GM19467 (cell line): ENCODE measurements around the gene POGZ.
"Not testable (repeated sequence)": the region's sequence is repeated elsewhere in the genome, so short reads cannot be mapped to it uniquely, and the experiment has no call there.

Experiments
- ATAC-seq: cut with Tn5 transposase; IDR thresholded peaks from one replicate; pipeline ENCODE4 v1.9.1; 2021; ENCODE audit warnings: mild to moderate bottlenecking, moderate library complexity; ENCODE audit not compliant: unreplicated experiment

Gene POGZ

DNA sequence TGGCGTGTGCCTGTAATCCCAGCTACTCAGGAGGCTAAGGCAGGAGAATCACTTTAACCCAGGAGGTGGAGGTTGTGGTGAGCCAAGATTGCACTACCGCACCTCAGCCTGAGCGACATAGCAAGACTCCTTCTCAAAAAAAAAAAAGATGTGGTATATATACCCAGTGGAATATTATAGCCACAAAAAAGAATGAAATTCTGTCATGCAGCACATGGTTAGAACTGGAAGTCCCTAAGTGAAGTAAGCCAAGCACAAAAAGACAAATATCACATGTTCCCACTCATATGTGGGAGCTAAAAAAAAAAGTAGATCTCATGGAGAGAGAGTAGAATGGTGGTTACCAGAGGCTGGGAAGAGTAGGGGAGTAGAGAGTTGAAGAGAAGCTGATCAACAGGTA is 41.2 kb downstream of the POGZ start:
- no peak for ATAC-seq

DNA sequence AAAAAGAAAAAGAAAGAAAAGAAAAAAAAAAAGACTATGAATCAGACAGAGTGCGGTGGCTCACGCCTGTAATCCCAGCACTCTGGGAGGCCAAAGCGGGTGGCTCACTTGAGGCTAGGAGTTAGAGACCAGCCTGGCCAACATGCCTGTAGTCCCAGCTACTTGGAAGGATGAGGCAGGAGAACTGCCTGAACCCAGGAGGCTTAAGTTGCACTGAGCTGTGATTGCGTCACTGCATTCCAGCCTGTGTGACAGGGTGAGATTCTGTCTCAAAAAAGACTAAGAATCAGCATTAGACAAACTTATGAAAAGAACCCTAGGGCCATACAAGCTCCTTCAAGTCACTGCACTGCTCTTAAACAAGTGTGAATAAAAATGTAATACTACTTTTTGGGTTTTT is 43.1 kb downstream of the POGZ start:
- no peak for ATAC-seq

DNA sequence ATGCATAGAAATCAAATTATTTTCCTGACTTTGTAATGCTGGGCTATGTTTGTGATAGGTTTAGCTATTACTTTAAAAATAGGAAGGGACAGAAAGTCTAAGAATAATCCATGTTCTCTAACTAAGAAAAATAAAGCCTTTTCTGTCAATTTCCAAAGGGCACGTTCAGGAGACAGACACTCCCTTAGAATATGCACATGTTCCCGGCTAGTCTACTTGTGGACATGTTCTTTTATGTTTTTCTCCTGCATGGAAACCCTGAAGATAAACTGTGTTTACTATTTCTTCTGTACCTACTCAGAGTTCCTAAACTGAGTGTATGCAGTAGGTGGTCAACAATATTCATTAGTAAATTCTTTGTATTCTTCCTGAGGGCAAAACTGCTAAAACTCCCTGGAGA is 47.4 kb downstream of the POGZ start:
- ATAC-seq: no peak

DNA sequence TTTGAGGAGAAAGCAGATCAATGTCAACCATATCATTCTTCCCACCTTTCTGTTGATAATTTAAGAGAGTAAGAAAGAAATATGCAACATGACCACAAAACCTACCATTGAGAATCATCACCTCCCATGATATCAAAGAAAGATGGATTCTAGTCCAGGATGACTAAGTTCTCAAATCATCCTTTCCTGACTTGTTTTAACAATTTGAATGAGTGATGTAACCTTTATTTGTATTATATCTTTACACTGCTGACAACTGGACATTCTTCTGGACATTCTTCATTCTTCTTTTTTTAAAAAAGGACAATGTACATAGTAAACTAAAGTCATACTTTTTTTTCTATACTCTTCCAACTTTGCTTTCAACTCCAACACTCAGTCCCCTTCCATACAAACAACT is 50.4 kb downstream of the POGZ start:
- no peak for ATAC-seq

DNA sequence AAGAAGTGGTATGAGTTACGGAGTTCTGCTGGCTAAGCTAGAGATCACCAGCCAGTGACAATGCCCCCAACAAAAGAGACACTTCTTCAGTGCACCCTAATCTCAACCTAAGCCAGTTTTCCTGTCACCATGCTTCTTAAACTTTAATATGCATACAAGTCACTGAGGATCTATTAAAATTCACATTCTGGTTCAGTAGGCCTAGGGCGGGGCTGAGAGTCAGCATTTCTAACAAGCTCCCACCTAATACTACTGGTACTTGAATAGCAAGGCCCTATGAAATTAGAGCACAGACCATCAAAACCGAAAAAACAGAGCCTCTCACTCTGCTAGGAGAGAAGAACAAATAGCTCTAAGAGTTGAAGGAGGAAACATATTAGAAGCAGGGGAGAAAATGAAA is 52.0 kb downstream of the POGZ start:
- no peak for ATAC-seq

DNA sequence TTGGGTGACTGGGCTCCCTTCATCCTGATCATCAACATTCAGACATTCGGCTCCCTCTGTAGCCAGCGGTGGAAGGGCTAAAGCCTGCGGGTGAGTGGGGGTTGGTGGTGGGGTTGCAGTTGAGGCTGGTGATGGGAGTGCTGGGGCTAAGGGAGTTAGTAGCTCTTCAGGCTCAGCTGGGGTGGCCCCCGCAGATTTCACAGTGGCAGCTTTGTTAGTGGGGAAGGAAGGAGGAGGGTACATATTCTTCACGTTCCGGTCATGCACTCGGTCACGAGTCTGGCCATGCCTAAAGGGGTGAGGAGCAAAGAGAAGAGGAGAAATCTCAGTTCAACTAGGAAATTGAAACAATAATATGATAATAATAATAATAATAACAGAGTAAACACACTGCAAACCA is 53.1 kb downstream of the POGZ start:
- ATAC-seq: no peak

DNA sequence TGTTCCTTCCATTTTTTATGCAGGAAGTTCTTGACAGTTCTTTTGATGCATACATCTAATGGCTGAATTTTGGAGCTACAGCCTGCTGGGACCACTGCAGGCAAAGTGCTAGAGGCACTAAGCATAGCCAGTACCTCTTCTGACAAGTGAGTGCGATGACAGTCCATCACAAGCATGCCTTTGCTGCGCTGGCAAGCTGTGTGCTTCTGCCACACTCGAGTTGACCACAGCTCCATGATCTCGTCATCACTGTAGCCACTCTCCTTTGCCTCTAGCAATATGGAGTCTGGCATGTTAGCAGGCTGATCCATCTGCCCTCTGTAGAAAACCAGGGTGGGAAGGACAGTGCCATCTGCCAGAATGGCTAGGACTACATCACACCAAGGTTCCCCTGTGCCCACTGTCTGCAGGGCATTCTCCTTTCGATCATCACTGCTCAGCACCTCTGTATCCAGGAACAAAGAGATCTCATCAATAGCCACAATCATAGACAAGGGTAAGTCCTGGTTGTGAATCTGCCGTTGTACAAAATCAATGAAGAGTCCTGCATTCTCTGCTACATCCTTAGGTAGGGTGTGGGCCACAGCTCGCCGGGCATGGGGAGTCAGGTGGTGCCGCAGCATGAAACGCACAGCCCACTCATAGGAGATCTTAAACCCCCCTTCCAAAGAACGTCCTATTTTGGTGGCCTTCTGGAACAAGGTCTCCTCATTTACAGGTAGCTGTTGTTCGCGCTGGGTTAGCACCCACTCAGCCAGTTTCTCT is 53.9 kb downstream of the POGZ start:
- ATAC-seq: no peak

DNA sequence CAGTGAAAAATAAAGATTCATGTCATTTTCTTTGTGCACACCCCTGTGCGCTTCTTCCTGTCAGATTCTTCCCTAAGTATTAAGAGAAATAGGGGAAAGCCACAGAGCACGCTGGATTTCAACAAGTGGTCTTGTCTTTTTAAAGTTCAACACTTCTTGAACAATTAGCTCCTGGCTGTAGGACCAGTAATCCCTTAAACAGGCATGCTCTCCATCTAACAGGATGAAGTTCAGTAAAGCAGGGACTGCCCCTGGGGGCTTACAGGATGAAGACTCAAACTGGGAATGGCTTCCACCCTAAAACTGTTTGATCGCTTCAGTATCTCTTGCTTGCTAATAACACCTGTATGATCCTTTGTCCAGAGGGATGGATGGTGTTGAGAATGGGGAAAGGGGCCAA is 55.7 kb downstream of the POGZ start:
- ATAC-seq: no peak

DNA sequence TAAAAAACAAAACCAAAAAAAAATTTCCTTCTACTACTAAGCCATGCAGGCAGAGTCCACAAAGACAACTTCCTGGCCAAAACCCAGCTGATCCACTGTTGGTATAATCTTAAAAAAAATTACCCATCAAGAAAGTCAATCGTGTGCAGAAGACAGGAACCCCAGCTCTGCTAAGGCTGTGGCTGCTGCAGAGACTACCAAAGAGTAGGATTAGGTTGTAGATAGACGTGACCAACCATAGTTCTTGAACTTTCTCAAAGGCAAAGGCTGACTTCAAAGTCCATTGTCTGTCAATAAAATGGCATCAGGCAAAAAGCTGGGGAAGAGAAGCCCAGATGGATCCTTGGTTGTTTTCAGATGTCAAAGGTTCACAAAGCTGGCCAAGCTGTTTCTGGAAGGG is 56.5 kb downstream of the POGZ start:
- no peak for ATAC-seq

DNA sequence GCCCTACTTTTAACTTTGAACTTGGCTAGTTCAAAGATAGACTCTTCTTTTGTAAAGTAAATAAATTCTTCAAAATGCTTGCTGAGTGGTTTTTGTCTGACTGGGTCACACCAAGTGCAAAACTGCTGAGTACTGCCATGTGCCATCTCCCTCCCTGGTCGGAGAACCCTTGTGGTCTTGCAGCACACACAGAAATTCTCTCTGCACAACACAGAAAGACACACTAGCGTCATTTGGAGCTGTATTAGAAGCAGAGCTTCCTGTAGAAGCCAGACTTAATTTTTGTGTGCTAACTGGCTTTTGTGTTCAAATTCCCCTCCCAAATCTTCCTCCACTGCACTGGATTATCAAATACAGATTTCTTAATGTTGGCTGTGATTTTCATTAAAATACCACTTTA is 57.4 kb downstream of the POGZ start:
- no peak for ATAC-seq

DNA sequence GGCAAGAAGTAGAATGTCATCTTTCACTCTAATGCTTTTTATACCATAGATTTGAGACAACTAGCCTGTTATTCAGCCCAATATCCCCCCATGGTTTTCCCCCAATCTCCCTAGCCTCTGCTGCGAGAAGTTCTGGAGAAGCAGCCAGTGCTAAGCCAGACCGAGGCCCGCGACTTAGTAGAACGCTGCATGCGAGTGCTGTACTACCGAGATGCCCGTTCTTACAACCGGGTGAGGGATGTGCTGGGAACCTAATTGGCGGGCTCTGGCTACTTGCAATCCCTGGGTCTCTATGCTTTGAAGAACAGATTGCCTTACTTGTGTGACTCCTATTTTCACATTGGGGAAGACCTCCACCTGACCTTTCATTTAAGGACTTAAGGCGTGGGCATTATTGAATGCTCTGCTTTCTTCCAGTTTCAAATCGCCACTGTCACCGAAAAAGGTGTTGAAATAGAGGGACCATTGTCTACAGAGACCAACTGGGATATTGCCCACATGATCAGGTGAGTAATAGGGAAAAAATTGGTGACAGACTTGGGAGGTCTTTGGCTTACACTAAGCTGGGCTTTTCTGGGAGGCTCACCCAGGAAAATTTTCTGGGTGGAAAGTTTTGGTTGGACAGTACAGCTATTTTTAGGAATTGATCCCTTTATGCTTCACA is 58.0 kb downstream of the POGZ start:
- ATAC-seq: no peak

DNA sequence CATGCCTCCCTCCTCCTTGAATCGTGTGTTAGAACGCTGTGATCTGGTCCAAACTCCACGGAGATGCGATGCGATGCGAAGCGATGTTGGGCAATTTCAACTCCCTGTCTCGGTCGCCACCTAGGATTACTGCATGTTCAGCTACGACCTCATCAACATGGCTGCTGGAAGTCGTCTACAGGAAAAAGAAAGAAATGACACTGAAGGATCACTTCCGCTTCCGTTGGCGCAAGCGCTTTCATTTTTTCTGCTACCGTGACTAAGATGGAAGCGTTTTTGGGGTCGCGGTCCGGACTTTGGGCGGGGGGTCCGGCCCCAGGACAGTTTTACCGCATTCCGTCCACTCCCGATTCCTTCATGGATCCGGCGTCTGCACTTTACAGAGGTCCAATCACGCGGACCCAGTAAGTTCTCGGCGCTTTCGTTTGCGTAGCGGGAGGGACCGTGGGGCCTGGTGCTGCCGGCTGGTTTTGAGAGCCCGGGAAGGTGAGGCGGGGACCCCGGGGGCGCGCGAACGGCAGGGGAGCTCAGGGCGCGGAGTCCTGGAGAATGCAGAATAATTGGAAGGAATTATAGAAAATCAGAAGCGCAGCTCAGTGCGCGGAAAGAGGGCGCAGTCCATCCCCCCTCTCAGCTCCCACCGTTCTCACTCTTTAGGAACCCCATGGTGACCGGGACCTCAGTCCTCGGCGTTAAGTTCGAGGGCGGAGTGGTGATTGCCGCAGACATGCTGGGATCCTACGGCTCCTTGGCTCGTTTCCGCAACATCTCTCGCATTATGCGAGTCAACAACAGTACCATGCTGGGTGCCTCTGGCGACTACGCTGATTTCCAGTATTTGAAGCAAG is 59.7 kb downstream of the POGZ start, which contains the start of gene PSMB4:
PSMB4 (plus strand) TSS at position 250 of the 848 bp plus-strand sequence; CDS start at position 265, 15 bp downstream.
- ATAC-seq: peak; percentile 80

DNA sequence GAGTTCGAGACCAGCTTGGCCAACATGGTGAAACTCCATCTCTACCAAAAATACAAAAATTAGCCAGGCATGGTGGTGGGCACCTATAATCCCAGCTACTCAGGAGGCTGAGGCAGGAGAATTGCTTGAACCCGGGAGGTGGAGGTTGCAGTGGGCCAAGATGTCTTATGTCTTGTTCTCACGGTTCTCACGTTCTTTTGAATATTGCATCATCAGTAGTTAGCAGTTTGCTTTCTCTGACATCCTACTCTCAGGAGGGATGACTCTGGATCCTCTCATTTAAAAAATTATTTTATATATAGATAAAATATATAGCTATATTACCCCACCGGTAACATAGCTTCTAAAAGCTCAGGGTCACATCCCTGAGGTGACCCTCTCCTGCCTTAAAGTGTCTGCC is 63.0 kb downstream of the POGZ start:
- not testable (repeated sequence) for ATAC-seq

DNA sequence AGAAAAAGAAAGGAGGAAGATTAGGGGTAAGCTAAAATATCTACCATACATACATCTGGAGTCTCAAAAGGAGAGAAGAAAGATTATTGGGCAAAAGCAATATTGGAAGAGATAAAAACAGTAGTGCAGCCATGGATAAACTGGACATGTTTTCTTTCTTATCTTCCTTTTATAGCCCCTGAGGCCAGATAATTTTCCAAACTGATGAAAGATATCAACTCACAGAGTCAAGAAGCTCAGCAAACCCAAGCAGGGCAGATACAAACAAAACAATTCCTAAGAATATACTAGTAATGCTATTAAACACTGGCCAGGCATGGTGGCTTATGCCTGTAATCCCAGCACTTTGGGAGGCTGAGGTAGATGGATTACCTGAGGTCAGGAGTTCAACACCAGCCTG is 65.7 kb downstream of the POGZ start:
- no peak for ATAC-seq

DNA sequence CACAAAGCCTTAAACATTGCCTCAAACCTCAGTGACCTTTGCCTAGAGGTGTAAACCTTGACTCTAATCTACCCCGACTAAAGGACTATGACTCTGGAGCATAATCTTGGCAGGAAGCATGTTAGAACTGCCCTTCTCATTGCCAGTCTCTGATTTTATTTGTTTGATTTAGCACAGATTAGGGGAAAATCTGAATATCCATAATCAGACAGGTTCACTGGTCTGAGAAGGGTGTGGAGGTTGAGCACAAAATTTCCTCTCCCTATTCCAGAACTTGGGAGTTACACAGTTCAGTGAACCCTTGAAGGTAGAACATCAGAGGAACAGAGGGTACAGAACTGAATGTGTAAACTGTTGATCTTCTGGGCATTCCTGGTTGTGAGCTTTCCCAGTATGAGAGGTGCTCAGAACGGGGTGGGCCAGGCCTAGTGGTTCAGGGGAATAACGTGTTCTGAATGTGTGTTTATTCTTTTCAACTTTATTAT is 68.2 kb downstream of the POGZ start:
- no peak for ATAC-seq

DNA sequence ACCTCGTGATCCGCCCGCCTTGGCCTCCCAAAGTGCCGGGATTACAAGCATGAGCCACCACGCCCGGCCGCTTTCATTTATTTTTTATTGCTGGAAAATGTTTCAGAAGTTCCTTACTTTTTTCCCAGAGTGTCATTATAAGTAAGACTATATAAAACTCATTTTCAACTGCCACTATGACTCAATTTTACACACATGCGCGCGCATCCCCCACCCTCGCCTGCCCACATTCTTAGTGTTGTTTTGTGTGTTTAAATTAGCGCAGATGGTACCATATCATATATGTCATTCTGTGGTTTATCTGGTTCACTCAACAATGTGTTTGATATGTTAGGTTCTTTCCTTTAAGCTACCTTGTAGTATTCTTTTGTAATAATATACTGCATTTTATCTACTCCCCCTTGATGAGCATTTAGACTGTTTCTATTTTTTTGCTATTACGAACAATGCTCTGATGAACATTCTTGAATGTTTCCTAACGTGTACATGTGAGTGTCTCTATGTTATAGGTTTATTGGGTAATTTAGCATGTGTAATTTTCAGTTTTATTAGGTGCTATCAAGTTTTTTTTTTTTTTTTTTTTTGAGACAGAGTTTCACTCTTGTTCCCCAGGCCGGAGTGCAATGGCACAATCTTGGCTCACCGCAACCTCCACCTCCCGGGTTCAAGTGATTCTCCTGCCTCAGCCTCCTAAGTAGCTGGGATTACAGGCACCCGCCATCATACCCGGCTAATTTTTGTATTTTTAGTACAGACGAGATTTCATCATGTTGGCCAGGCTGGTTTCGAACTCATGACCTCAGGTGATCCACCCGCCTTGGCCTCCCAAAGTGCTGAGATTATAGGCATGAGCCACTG is 68.8 kb downstream of the POGZ start:
- not testable (repeated sequence) for ATAC-seq

DNA sequence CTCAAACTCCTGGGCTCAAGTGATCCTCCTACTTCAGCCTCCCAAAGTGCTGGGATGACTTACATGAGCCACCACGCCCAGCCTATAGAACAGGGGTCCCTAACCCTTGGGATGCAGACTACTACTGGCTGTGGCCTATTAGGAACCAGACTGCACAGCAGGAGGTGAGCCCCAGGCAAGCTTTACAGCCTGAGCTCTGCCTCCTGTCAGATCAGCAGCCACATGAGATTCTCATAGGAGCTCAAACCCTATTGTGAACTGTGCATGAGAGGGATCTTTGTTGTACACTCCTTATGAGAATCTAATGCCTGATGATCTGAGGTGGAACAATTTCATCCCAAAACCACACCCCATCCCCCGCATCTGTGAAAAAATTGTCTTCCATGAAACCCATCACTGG is 73.3 kb downstream of the POGZ start:
- ATAC-seq: no peak

DNA sequence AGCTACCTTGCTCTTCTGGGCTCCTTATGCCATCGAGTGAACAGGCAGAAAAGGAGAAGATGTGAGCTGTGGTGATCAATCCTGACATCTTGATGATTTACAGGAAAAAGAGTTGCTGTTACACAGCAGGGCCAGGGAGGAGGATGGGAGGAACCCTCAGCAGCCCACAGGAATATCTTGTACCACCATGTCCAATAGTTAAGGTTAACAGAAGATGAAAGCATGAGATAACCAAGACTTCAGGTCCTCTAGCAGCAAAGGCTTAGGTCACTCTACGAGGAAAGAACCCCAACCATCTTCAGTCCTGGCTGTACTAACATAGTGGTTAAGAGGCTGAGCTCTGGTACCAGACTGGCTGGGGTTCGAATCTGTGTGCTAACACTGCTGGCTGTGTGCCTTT is 74.7 kb downstream of the POGZ start:
- ATAC-seq: no peak

DNA sequence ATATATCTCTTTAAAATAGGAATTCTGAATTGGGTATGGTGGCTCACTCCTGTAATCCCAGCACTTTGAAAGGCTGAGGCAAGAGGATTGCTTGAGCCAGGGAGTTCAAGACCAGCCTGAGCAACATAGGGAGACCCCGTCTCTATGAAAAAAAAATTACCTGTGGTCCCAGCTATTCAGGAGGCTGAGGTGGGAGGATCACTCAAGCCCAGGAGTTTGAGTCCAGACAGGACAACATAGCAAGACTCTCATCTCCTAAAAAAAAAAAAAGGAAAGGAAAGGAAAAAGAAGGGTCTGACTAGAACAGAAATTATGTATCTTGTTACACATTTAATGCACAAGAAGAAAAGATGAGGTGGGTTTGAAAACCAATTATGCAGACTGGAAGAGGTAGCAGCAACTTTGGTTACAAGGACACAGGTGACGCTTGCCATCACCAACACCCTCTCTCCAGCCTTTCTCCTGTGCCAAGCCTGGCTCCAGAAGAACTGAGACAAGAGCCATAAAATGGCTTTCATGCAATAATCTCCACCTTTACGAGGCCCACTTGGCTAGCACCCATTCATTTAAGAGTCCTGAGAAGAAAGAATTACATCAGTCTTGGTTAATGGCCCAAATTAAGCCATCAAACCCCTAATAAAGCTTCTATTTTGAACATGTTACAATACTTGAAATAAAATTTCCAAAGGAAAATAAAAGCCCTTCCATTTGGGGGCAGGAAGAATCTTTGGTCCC is 82.0 kb downstream of the POGZ start:
- ATAC-seq: no peak

DNA sequence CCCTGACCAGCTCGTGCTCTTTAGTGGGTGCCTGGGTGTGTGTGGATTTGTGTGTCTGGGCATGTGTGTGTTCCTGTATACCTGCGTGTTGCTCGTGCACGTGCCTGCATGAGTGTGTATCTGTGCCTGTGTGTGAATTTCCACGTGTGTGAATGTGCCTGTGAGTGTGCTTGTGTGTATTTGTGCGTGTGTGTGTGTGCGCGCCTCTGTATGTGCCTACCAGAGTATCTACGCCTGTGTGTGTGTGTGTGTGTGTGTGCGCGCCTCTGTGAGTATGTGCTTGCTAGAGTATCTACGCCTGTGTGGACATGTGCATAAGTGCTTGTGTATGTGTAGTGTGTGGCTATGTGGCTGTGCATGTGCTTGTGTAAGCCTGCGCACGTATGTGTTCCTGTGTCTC is 86.1 kb downstream of the POGZ start:
- ATAC-seq: no peak
